ENCODE measurements around the gene ZNF624. TPM values are rescaled to one million over a fixed set of nuclear protein-coding genes. Genes with fewer than 3 reads are reported as not detected.
A peak's percentile ranks its signal among the peaks of the same experiment; 100 is the strongest.
"Not testable (repeated sequence)": the region's sequence is repeated elsewhere in the genome, so short reads cannot be mapped to it uniquely, and the experiment has no call there.

The ZNF624 gene
- 8.1 and 11.7 TPM in 2 replicates for total RNA-seq
- long read RNA-seq, full-length matches to known transcripts, result 9 of 9 reads
- long read RNA-seq, partial matches to known transcripts, result 0 of 9 reads
- long read RNA-seq, other reads (novel, unspliced or antisense), result 0 of 9 reads

- H3K4me3 Mint-ChIP-seq (ENCODE audit: unreplicated experiment), result peak within 1 kb of the TSS; percentile 88
- H3K36me3 Mint-ChIP-seq (ENCODE audit: unreplicated experiment), result peaks cover 6% of the 10 kb centered on the region
- peak; percentile 97 for DNase-seq (ENCODE audit: extremely low spot score, unreplicated experiment)
- H3K9me3 Mint-ChIP-seq (ENCODE audit: unreplicated experiment), result no peaks in the 10 kb centered on the region
- peaks cover 24% of the 10 kb centered on the region for H3K27me3 Mint-ChIP-seq (ENCODE audit: unreplicated experiment)
- peak within 1 kb of the TSS; percentile 84 for H3K27ac Mint-ChIP-seq (ENCODE audit: unreplicated experiment)
- peaks cover 16% of the 10 kb centered on the region for H3K4me1 Mint-ChIP-seq (ENCODE audit: unreplicated experiment)
- TF ChIP-seq CTCF (IDR thresholded peaks at IDR 0.05), result no peak
Observed at GRCh38 chr17:16653367-16654041, at the start of gene ZNF624. ZNF624 (minus strand) TSS chr17:16653850.

GRCh38 chr17:16697603-16698002, 44.0 kb upstream of the ZNF624 start:
- not testable (repeated sequence) for DNase-seq (ENCODE audit: extremely low spot score, unreplicated experiment); H3K36me3 Mint-ChIP-seq (ENCODE audit: unreplicated experiment); H3K27ac Mint-ChIP-seq (ENCODE audit: unreplicated experiment); H3K4me3 Mint-ChIP-seq (ENCODE audit: unreplicated experiment); H3K9me3 Mint-ChIP-seq (ENCODE audit: unreplicated experiment); H3K4me1 Mint-ChIP-seq (ENCODE audit: unreplicated experiment)
- H3K27me3 Mint-ChIP-seq (ENCODE audit: unreplicated experiment), result peaks cover 16% of the 10 kb centered on the region

- H3K27ac Mint-ChIP-seq (ENCODE audit: unreplicated experiment); H3K4me3 Mint-ChIP-seq (ENCODE audit: unreplicated experiment); DNase-seq (ENCODE audit: extremely low spot score, unreplicated experiment); H3K36me3 Mint-ChIP-seq (ENCODE audit: unreplicated experiment); H3K27me3 Mint-ChIP-seq (ENCODE audit: unreplicated experiment); H3K9me3 Mint-ChIP-seq (ENCODE audit: unreplicated experiment): not testable (repeated sequence)
- H3K4me1 Mint-ChIP-seq (ENCODE audit: unreplicated experiment), result peaks cover 15% of the 10 kb centered on the region
Observed at GRCh38 chr17:16690447-16690846, 36.8 kb upstream of the ZNF624 start.

- not testable (repeated sequence) for H3K36me3 Mint-ChIP-seq (ENCODE audit: unreplicated experiment); H3K9me3 Mint-ChIP-seq (ENCODE audit: unreplicated experiment); H3K27me3 Mint-ChIP-seq (ENCODE audit: unreplicated experiment); H3K27ac Mint-ChIP-seq (ENCODE audit: unreplicated experiment); DNase-seq (ENCODE audit: extremely low spot score, unreplicated experiment); H3K4me3 Mint-ChIP-seq (ENCODE audit: unreplicated experiment)
- TF ChIP-seq CTCF (IDR thresholded peaks at IDR 0.05), result peak; percentile 54
- H3K4me1 Mint-ChIP-seq (ENCODE audit: unreplicated experiment), result peaks cover 15% of the 10 kb centered on the region
Observed at GRCh38 chr17:16689731-16690281, 36.2 kb upstream of the ZNF624 start, which contains the start of gene CCDC144A. CCDC144A (plus strand) TSS chr17:16690241; CDS start chr17:16690401, 160 bp downstream.

- not testable (repeated sequence) for H3K4me3 Mint-ChIP-seq (ENCODE audit: unreplicated experiment); H3K9me3 Mint-ChIP-seq (ENCODE audit: unreplicated experiment); H3K27ac Mint-ChIP-seq (ENCODE audit: unreplicated experiment); DNase-seq (ENCODE audit: extremely low spot score, unreplicated experiment); H3K36me3 Mint-ChIP-seq (ENCODE audit: unreplicated experiment)
- peaks cover 14% of the 10 kb centered on the region for H3K27me3 Mint-ChIP-seq (ENCODE audit: unreplicated experiment)
- H3K4me1 Mint-ChIP-seq (ENCODE audit: unreplicated experiment), result peaks cover 15% of the 10 kb centered on the region
Observed at GRCh38 chr17:16687151-16687550, 33.5 kb upstream of the ZNF624 start.

- H3K27ac Mint-ChIP-seq (ENCODE audit: unreplicated experiment); H3K9me3 Mint-ChIP-seq (ENCODE audit: unreplicated experiment): not testable (repeated sequence)
Observed at GRCh38 chr17:16686019-16686418, 32.4 kb upstream of the ZNF624 start.

GRCh38 chr17:16683290-16684138, 29.9 kb upstream of the ZNF624 start:
- Mint-ChIP-seq H3K4me1 (ENCODE audit: unreplicated experiment) (peaks cover 15% of the 10 kb centered on the region), H3K27me3 (ENCODE audit: unreplicated experiment) (peaks cover 23% of the 10 kb centered on the region), H3K4me3 (ENCODE audit: unreplicated experiment) (peak overlapping the region; percentile 29)
- H3K36me3 Mint-ChIP-seq (ENCODE audit: unreplicated experiment); DNase-seq (ENCODE audit: extremely low spot score, unreplicated experiment); H3K27ac Mint-ChIP-seq (ENCODE audit: unreplicated experiment); H3K9me3 Mint-ChIP-seq (ENCODE audit: unreplicated experiment): not testable (repeated sequence)

More at GRCh38 chr17:16686019-16686418, 32.4 kb upstream of the ZNF624 start:
- H3K4me3 Mint-ChIP-seq (ENCODE audit: unreplicated experiment); H3K36me3 Mint-ChIP-seq (ENCODE audit: unreplicated experiment); DNase-seq (ENCODE audit: extremely low spot score, unreplicated experiment): not testable (repeated sequence)
- Mint-ChIP-seq H3K27me3 (ENCODE audit: unreplicated experiment) (peaks cover 17% of the 10 kb centered on the region), H3K4me1 (ENCODE audit: unreplicated experiment) (peaks cover 15% of the 10 kb centered on the region)

All from osteocyte (in vitro differentiated cells).